Activated CD4-positive, alpha-beta T cell treated with anti-CD3 and anti-CD28 coated beads for 24 hours (primary cell): ENCODE measurements around the gene TRPV4.

ENCODE experiments used
- DNase-seq, 2 donors: peaks; one replicate each; pipeline ENCODE4 v3.0.0-alpha.2; 2020; ENCODE audit warnings: low read depth in 2 of 2

The TRPV4 gene

DNA sequence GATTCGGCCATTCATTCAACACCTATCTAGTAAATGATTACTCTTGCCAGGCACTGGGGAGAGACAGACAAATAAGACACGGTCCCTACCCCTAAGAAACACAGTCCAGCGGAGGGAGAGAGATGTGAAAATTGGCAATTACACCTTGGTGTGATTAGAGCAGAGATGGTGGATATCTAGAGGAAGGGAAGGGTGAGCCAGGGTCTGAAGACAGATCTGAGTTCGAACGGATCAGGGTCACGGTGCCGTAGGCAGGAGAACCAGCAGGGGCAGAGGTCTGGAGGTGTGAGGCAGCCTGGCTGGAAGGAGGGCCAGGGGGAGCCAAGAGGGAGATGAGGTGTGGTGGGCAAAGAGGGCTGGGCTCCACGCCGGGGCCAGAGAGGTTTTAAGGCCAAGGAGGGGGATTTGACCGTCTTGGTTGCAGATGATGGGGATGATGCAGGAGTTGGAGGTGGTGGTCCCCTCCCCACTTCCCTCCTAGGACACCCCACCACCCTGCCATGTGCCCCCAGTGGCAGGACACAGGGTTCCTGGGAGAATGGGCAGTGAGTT is 92.4 kb downstream of the TRPV4 start:
- DNase-seq = no peak

DNA sequence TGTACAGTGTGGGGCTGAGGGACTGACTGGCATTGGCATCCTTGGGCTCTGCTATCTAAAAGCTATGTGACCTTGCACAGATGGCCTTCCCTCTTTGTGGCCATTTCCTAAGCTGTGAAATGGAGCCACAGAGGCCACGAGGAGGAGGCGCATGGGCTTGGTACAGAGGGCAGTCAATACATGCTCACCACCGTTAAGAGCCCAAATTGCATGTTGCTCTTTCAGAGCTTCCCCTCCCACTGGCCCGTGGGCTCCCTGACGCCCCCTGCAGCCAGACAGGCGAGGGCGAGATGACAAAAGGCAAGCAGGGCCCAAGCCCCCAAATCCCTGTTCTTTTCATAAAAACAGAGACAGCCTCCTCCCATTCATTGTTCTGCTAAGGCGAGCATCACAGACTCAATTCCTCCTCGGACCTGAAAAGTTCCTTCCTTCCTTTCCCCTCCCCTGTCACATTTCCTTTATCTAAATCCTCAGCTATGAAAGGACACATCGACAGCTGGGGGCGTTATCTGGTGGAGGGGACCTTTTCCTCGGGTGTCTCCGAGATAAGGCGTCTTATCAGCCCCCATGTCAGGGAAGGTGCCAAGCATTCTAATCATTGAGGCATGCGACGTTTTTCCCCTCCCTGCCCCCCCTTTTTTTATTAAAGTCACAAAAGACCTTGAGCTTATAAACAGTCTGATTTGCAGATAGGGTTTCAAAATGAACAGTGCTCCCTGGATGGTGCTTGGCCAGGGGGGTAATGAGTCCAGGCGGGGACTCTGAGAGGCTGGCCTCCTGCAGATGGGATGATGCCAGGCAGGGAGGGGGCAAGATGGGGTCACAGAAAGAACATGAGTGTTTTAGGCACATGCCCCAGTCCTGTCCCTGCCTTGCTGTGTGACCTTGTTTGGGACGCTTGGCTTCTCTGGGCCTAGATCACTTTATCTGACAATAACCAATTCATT is 93.2 kb downstream of the TRPV4 start:
- DNase-seq = no peak

DNA sequence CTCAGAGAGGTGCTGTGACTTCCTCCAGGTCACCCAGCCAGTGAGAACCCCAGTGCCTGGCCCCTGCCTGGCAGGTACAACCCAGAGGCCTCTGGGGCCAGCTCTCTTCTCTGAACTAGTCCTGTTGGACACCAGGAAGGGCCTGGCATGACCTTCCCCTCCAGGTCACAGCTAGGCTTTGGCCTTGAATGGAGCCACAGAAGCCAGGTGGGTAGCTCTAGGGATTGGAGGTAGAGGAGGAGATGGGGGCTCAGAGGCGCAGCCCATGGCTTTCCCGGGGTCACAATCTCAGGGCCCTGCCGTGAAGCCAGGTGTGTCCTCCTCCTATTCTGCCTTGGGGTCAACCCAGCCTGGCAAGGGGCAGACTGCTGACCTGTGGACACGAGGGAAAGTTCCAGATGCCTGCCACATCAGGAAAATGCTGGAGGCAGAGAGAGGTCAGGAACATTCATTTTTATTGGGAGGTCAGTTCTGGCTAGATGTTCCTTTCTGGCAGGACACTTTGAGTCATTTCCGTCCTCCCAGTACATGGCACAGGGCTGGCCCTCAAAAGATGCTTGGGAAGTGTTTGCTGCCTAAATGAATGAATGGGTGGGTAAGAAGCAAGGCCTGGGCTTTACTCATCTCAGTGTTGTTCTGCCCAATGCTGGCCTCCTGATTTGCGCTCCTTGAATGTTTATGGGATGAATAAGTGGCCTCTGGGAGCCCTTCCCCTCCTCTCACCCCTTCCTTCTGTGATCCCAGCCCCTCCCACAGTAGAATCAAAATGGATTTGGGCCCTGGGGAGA is 94.1 kb downstream of the TRPV4 start:
- DNase-seq = no peak

DNA sequence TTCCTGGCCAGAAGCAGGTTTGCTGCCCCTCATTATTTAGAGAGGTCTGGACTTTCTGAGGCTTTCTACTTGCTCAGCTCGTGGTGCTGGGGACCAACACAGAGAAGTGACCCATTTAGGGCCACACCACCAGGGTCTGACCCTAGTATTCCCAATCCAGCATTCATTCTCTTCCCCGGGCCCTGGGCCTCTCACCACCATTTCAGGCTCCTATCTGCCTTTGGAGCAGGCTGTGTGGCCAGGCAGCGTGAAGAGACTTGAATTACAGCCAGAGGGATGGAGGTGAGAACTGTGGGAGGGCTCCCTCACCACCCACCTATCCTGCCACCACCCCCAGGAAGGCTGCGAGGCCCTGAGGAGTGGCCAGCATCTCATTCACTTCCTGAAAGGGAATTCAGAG is 95.0 kb downstream of the TRPV4 start:
- no peak for DNase-seq

DNA sequence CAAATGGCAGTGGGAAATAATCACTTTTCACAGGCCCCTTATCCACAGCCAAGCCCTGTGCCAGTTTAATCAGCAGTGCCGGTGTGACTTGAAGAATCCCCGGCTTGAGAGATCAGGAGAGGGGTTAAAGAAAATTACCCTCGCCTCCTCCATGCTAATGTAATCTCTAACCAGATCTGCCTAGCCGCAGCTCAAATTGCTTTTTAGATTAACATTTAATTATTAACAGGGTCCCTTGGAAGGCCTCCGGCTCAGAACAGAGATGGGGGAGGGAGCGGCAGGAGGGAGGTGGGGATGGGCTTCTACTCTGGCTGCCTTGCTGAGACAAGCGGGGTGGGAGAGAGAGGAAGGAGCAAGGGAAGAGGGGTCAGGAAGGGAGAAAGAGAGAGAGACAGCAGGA is 95.6 kb downstream of the TRPV4 start:
- no peak for DNase-seq

DNA sequence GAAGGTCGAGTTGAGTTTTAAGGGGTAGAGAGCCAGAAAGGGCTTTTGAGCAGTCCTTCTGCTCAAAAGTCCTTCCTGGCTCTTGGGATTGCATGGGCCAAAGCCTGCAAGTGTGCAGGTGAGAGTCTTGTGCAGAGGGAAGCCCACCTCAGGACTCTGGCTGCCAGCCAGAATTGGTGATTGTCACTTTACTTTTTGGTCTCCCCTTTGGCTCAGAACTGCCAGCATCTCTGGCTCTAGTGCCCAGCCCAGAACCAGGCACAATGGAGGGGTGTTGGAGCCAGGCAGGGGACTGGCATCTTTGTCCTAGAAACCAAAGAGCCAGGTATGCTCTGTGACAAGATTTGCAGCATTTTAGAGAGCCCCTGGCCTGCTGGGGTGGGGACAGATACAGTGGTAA is 96.1 kb downstream of the TRPV4 start:
- DNase-seq = no peak

DNA sequence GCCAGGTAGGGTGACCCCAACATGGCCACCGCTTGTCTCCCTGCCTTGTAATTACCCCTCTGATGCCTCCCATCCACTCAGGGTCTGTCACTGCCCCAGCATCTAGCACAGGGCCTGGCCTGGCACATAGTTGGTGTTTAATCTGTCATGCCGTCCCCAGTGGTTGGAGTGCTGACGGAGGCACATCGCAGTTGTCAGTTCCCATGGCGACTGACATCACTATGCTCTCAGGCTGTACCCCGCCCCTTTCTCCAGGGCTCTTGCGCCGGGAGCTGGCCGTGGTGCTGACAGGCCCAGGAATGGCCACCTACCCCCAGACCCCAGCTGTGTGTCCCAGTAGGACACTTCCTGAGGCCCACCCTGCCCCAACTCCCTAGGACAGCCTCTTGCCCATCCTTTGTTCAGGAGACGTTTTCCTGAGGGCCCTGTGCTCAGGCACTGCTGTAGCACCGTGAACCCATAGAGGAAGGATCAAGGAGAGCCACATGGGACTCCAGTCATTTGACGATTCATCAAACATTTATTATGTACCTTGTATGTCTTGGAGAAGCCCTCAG is 96.6 kb downstream of the TRPV4 start:
- no peak for DNase-seq

DNA sequence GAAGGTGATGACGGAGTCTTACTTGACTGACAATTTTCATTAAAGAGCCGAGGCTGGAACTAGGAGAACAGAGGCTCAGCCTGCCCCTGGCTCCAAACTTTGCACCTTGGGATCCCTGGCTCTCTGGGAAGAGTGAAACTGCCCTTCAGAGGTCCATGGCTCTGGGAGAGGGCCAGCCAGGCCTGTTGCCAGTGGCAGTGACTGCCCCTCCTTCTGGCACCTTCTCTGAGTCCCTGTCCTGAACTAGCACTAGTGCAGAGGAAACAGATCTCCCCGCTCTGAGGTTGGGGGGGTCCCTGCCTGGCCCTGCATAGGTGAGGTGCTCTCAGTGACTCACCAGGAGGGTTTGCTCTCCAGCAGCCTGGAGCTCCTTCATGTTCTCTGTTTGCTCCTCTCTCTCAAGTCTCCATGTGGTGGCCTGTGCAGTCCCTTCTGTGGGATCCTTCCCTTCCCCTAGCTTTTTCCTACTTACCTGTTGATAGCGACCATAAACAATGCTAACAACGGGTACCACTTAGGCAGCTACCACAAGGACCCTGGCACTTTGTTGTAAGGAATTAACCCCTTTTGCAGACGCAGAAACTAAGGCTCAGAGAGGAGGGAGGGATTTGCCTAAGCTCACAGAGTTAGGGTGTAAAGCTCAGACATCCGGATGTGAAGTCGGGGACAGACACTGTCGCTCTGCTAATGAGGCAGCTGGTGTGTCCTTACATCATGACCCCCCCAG is 97.2 kb downstream of the TRPV4 start:
- no peak for DNase-seq

DNA sequence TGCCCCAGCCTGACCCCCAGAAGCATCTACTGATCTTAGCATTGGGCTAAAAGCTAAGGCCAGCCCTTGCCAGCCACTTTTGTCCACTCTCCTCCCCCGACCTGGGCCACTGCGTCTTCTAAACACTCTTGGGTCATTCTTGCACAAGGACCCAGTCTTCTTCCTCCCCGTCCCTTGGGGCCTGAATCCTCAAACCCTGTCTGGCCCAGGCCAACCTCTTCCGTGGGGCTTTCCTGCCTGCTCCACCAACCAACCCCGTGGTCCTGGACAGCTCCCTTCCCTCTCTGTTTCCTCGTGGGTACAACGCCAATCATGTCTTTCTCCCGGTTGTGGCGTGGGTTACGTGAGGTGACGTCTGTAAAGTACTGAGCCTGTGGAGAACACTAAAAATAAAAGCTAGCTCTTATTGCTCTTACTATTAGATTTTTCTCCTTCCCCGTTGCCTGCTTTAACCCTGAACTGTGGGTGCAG is 98.1 kb downstream of the TRPV4 start:
- no peak for DNase-seq

DNA sequence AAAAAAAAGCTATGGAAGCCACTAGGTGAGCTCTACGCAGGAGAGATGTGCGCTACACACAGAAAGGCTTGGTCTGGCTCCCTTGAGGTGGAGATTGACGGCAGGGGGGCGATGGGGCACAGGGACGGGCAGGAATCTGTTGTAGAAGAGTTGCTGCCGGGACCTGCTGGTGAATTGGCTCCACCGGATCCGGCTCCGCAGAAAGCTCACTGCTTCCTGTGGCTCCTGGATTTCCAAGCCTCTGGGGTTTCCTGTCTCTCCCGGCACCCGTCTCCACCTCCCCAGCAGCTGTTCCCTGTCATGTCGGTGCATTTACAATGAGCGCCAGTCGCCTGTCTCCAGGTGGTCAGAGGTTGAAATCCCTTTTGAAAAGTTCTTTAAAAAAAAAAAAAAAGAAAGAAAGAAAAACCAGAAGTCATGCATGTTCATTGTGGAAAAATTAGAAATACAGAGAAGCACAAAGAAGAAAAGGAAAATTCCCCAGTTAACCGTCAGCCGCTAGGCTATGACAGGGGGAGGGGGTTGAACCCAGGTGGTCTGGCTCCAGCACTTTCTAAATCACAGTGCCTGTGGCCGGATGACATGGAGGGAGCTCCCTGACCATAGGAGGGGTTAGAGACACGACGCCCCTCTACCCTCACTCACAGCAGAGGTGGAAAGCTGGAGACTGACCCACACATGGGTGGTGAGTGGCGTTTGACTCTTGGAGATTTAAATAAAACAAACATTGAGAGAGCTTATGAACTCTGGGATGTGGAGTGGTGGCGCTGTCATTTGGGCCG is 98.8 kb downstream of the TRPV4 start:
- DNase-seq = no peak
